ENCODE data around the gene FGD2.

DNA sequence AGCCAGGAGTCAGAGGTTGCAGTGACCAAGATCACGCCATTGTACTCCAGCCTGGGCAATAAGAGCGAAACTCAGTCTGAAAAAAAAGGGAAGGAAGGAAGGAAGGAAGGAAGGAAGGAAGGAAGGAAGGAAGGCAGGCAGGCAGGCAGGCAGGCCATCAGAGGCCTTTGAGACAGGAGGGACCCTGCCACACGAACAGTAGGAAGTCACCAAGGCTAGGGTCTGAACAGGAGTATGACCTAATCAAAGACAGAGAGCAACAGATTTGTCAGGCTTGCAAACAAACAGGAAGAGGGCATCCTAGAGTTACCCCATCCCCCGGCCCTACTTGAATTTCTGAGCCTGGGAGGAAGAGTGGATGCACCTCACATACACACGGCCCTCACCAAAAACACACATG lies 67.1 kb downstream of the FGD2 start:
- TF ChIP-seq, protein P1, sequence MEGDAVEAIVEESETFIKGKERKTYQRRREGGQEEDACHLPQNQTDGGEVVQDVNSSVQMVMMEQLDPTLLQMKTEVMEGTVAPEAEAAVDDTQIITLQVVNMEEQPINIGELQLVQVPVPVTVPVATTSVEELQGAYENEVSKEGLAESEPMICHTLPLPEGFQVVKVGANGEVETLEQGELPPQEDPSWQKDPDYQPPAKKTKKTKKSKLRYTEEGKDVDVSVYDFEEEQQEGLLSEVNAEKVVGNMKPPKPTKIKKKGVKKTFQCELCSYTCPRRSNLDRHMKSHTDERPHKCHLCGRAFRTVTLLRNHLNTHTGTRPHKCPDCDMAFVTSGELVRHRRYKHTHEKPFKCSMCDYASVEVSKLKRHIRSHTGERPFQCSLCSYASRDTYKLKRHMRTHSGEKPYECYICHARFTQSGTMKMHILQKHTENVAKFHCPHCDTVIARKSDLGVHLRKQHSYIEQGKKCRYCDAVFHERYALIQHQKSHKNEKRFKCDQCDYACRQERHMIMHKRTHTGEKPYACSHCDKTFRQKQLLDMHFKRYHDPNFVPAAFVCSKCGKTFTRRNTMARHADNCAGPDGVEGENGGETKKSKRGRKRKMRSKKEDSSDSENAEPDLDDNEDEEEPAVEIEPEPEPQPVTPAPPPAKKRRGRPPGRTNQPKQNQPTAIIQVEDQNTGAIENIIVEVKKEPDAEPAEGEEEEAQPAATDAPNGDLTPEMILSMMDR (IDR thresholded peaks at IDR 0.05), result no peak
- no peak for TF ChIP-seq POLR2A (IDR thresholded peaks at IDR 0.05)

Data from testis (tissue), 2 donors.